ENCODE data around the gene DUSP16.

Gene DUSP16

GRCh38 chr12:12439636-12440035, 123.0 kb downstream of the DUSP16 start:
- in situ Hi-C loops (cut with HindIII; ENCODE audit: low pct_unique_long_range_greater_than_20kb, low sequenced_read_pairs) = no loop called here
- DNase-seq (ENCODE audit: low read depth in 1 of 2, low spot score in 1 of 2) = no peak
- TF ChIP-seq JUND (IDR thresholded peaks at IDR 0.05; ENCODE audit: low read depth) = no peak

- in situ Hi-C loops (cut with HindIII; ENCODE audit: low pct_unique_long_range_greater_than_20kb, low sequenced_read_pairs) = no loop called here
- DNase-seq (ENCODE audit: low read depth in 1 of 2, low spot score in 1 of 2) = no peak
- no peak for TF ChIP-seq JUND (IDR thresholded peaks at IDR 0.05; ENCODE audit: low read depth)
Observed at GRCh38 chr12:12436831-12437345, 125.8 kb downstream of the DUSP16 start.

GRCh38 chr12:12433203-12433731, 129.4 kb downstream of the DUSP16 start:
- DNase-seq (ENCODE audit: low read depth in 1 of 2, low spot score in 1 of 2) = peak in 1 of 2 experiments; percentile 84
- peak; percentile 57; the same call in 1 of the 2 replicates for TF ChIP-seq JUND (IDR thresholded peaks at IDR 0.05; ENCODE audit: low read depth)
- in situ Hi-C loops (cut with HindIII; ENCODE audit: low pct_unique_long_range_greater_than_20kb, low sequenced_read_pairs) = no loop called here

DNA sequence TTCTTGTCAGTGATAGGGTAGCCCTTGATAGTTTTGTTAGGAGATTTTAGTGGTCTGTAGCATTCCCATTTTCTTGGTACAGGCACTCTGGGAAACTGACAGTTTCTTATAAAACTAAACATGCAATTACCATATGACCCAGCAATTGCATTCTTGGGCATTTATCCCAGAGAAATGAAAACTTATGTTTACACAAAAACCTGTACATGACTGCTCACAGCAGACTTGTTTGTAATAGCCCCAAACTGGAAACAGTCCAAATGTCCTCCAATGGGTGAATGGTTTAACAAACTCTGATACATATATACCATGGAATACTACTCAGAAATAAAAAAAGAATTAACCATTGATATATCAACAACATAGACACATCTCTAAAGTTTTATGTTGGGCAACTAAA, 130.3 kb downstream of the DUSP16 start:
- no peak for TF ChIP-seq JUND (IDR thresholded peaks at IDR 0.05; ENCODE audit: low read depth)
- in situ Hi-C loops (cut with HindIII; ENCODE audit: low pct_unique_long_range_greater_than_20kb, low sequenced_read_pairs) = no loop called here
- peak in 1 of 2 experiments; percentile 88 for DNase-seq (ENCODE audit: low read depth in 1 of 2, low spot score in 1 of 2)

GRCh38 chr12:12428961-12429657, 133.6 kb downstream of the DUSP16 start:
- in situ Hi-C loops (cut with HindIII; ENCODE audit: low pct_unique_long_range_greater_than_20kb, low sequenced_read_pairs) = no loop called here
- no peak for TF ChIP-seq JUND (IDR thresholded peaks at IDR 0.05; ENCODE audit: low read depth)
- DNase-seq (ENCODE audit: low read depth in 1 of 2, low spot score in 1 of 2) = peak in 1 of 2 experiments; percentile 65

GRCh38 chr12:12428047-12428446, 134.6 kb downstream of the DUSP16 start:
- TF ChIP-seq JUND (IDR thresholded peaks at IDR 0.05; ENCODE audit: low read depth) = no peak
- in situ Hi-C loops (cut with HindIII; ENCODE audit: low pct_unique_long_range_greater_than_20kb, low sequenced_read_pairs) = no loop called here
- no peak for DNase-seq (ENCODE audit: low read depth in 1 of 2, low spot score in 1 of 2)

- no peak for TF ChIP-seq JUND (IDR thresholded peaks at IDR 0.05; ENCODE audit: low read depth)
- DNase-seq (ENCODE audit: low read depth in 1 of 2, low spot score in 1 of 2) = no peak
- in situ Hi-C loops (cut with HindIII; ENCODE audit: low pct_unique_long_range_greater_than_20kb, low sequenced_read_pairs) = no loop called here
Observed at GRCh38 chr12:12427568-12427967, 135.1 kb downstream of the DUSP16 start.

DNA sequence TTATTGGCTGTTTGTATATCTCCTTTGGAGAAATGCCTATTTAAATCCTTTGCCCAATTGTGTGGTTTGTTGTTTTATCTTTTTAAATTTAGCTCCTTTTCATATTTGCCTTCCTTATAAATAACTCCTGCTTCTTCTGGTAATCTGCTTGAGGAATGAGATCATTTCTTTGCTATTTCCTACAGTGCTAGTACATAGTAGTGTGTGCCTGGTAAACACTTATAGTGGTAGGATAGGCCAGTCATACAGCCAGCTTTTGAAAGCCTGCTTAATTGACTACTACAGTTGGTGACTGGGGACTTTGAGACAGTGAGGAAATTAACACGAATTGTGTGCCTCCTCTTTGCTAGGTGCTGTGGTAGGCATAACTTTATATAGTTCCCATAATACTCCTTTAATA, 137.0 kb downstream of the DUSP16 start:
- DNase-seq (ENCODE audit: low read depth in 1 of 2, low spot score in 1 of 2) = peak in 1 of 2 experiments; percentile 18

GRCh38 chr12:12425001-12425400, 137.7 kb downstream of the DUSP16 start:
- DNase-seq (ENCODE audit: low read depth in 1 of 2, low spot score in 1 of 2) = no peak
- TF ChIP-seq JUND (IDR thresholded peaks at IDR 0.05; ENCODE audit: low read depth) = no peak
- in situ Hi-C loops (cut with HindIII; ENCODE audit: low pct_unique_long_range_greater_than_20kb, low sequenced_read_pairs) = no loop called here

More for the DNA sequence above, 137.0 kb downstream of the DUSP16 start:
- TF ChIP-seq JUND (IDR thresholded peaks at IDR 0.05; ENCODE audit: low read depth) = no peak; the same call in 1 of the 2 replicates
- in situ Hi-C loops (cut with HindIII; ENCODE audit: low pct_unique_long_range_greater_than_20kb, low sequenced_read_pairs) = no loop called here

Measured in T47D (cell line).